Neuronal stem cell (in vitro differentiated cells): ENCODE data around the gene SYT8.

Experiments used
- DNase-seq: peaks from one replicate; pipeline ENCODE4 v3.0.0-alpha.2; 2013; ENCODE audit warnings: low spot score
- H2AFZ ChIP-seq: one replicate; pipeline ENCODE4 v1.6.1; 2013; ENCODE audit warnings: mild to moderate bottlenecking, low read length, inconsistent platforms
- H2AK5ac ChIP-seq: 2 replicates; pipeline ENCODE4 v1.6.1; 2013; ENCODE audit warnings: low read depth, mild to moderate bottlenecking, inconsistent platforms, low read length, moderate library complexity, mixed read lengths
- H2BK120ac ChIP-seq: 2 replicates; pipeline ENCODE4 v1.6.1; 2013; ENCODE audit warnings: low read depth, mild to moderate bottlenecking, inconsistent platforms, low read length, moderate library complexity, mixed read lengths
- H2BK12ac ChIP-seq: one replicate; pipeline ENCODE4 v1.6.1; 2013; ENCODE audit warnings: low read length, inconsistent platforms
- H2BK15ac ChIP-seq: 2 replicates; pipeline ENCODE4 v1.6.1; 2013; ENCODE audit warnings: mild to moderate bottlenecking, low read length, inconsistent platforms, mixed read lengths
- H2BK5ac ChIP-seq: one replicate; pipeline ENCODE4 v1.6.1; 2013; ENCODE audit warnings: inconsistent platforms, mild to moderate bottlenecking, low read length, moderate library complexity
- H3K14ac ChIP-seq: one replicate; pipeline ENCODE4 v1.6.1; 2013; ENCODE audit warnings: low read length, inconsistent platforms
- H3K18ac ChIP-seq: 2 replicates; pipeline ENCODE4 v1.6.1; 2013; ENCODE audit warnings: low read length, inconsistent platforms
- H3K23ac ChIP-seq: 2 replicates; pipeline ENCODE4 v1.6.1; 2013; ENCODE audit warnings: low read depth, mild to moderate bottlenecking, mixed read lengths, low read length, inconsistent platforms; ENCODE audit not compliant: poor library complexity
- H3K27ac ChIP-seq: replicated peaks from 3 replicates; pipeline ENCODE4 v1.5.1; 2013; ENCODE audit warnings: low read length, inconsistent platforms
- H3K27me3 ChIP-seq, 3 experiments: 2 replicates each; pipeline ENCODE4 v1.6.1; 2013; ENCODE audit warnings: low read length in 3 of 3, mild to moderate bottlenecking in 2 of 3, inconsistent platforms in 1 of 3, low read depth in 1 of 3, mixed read lengths in 1 of 3, moderate library complexity in 1 of 3; ENCODE audit not compliant: control insufficient read depth in 3 of 3, insufficient read depth in 3 of 3
- H3K36me3 ChIP-seq, 2 donors: replicated peaks in 1 of 2; 2 replicates each; pipeline ENCODE4 v1.6.1; 2013; ENCODE audit warnings: low read length in 2 of 2; ENCODE audit not compliant: control insufficient read depth in 2 of 2, insufficient read depth in 2 of 2
- H3K4ac ChIP-seq: 2 replicates; pipeline ENCODE4 v1.6.1; 2013; ENCODE audit warnings: inconsistent platforms, mild to moderate bottlenecking, low read length, moderate library complexity
- H3K4me1 ChIP-seq, 2 donors: 1 replicate in 1 of 2; 2 replicates in 1 of 2; pipeline ENCODE4 v1.6.1; 2013; ENCODE audit warnings: low read length in 2 of 2, low read depth in 1 of 2; ENCODE audit not compliant: control insufficient read depth in 2 of 2, insufficient read depth in 1 of 2
- H3K4me2 ChIP-seq: one replicate; pipeline ENCODE4 v1.6.1; 2013; ENCODE audit warnings: mild to moderate bottlenecking, low read length, inconsistent platforms; ENCODE audit not compliant: insufficient read depth, poor library complexity, severe bottlenecking
- H3K4me3 ChIP-seq, 2 donors: 2 replicates each; pipeline ENCODE4 v1.5.1; 2013; ENCODE audit warnings: low read length in 2 of 2, mild to moderate bottlenecking in 2 of 2, inconsistent platforms in 1 of 2, moderate library complexity in 1 of 2
- H3K79me1 ChIP-seq: one replicate; pipeline ENCODE4 v1.6.1; 2013; ENCODE audit warnings: low read depth, mild to moderate bottlenecking, inconsistent platforms, low read length, moderate library complexity
- H3K9ac ChIP-seq: one replicate; pipeline ENCODE4 v1.6.1; 2013; ENCODE audit warnings: mild to moderate bottlenecking, low read depth, low read length, inconsistent platforms; ENCODE audit not compliant: poor library complexity
- H3K9me3 ChIP-seq, 2 donors: replicated peaks in 1 of 2; 2 replicates each; pipeline versions ENCODE3 to v1.6.1; 2013; ENCODE audit warnings: low read length in 2 of 2, mild to moderate bottlenecking in 2 of 2, inconsistent platforms in 1 of 2, low read depth in 1 of 2, mixed read lengths in 1 of 2, moderate library complexity in 1 of 2; ENCODE audit not compliant: control insufficient read depth in 2 of 2, insufficient read depth in 1 of 2
- H4K8ac ChIP-seq: one replicate; pipeline ENCODE4 v1.6.1; 2013; ENCODE audit warnings: low read depth, mild to moderate bottlenecking, inconsistent platforms, low read length, moderate library complexity
- H4K91ac ChIP-seq: one replicate; pipeline ENCODE4 v1.6.1; 2013; ENCODE audit warnings: low read length, low read depth, mild to moderate bottlenecking, inconsistent platforms; ENCODE audit not compliant: poor library complexity
- WGBS, 2 donors: extraction: QIAGEN DNeasy Blood & Tissue Kit; methylation state at CpG; one replicate each; pipeline ENCODE4 v1.1.7; 2013; ENCODE audit warnings: missing lambda C conversion rate in 2 of 2, mixed read lengths in 1 of 2; ENCODE audit not compliant: insufficient read length in 2 of 2, insufficient replicate concordance in 1 of 2; ENCODE audit errors: extremely low coverage in 2 of 2; 5-methylcytosine and 5-hydroxymethylcytosine counted together

SYT8 gene

GRCh38 chr11:1859004-1859403 lies 24.2 kb downstream of the SYT8 start:
- Histone ChIP-seq H3K23ac (peak overlapping the region; percentile 77), H3K4me1 (peaks cover 8 to 12% of the 10 kb centered on the region in 2 donors), H3K4ac (no peak overlapping the region), H2AK5ac (peak overlapping the region; percentile 15), H3K36me3 (no peaks in the 10 kb centered on the region), H3K14ac (peak overlapping the region; percentile 43), H3K4me3 (no peak overlapping the region), H3K9ac (peak overlapping the region; percentile 34), H2BK120ac (no peak overlapping the region), H3K4me2 (no peak overlapping the region), H3K9me3 (no peaks in the 10 kb centered on the region), H2BK12ac (peak overlapping the region; percentile 82), H4K91ac (peak overlapping the region; percentile 17), H3K79me1 (peaks cover 1% of the 10 kb centered on the region), H2AFZ (no peak overlapping the region), H3K18ac (peak overlapping the region; percentile 11), H2BK15ac (peak overlapping the region; percentile 90), H3K27me3 (peaks cover 0 to 7% (median 0%) of the 10 kb centered on the region in 3 experiments), H3K27ac (no peak overlapping the region), H4K8ac (no peak overlapping the region), H2BK5ac (peak overlapping the region; percentile 44)
- no CpG with 5 or more reads among the region's 4 CpGs for WGBS, 2 donors
- no peak for DNase-seq

GRCh38 chr11:1860108-1860507 lies 25.3 kb downstream of the SYT8 start:
- H2BK15ac ChIP-seq, result no peak overlapping the region
- H2BK5ac ChIP-seq, result no peak overlapping the region
- no peak for DNase-seq
- no peak overlapping the region for H2AFZ ChIP-seq
- H3K4me1 ChIP-seq, result peaks cover 19 to 22% of the 10 kb centered on the region in 2 donors
- no peak overlapping the region for H3K4ac ChIP-seq
- no peak overlapping the region for H2AK5ac ChIP-seq
- H3K4me3 ChIP-seq, result no peak overlapping the region
- no peak overlapping the region for H3K9ac ChIP-seq
- H3K79me1 ChIP-seq, result peaks cover 1% of the 10 kb centered on the region
- H3K9me3 ChIP-seq, result no peaks in the 10 kb centered on the region
- WGBS, 2 donors, result no CpG with 5 or more reads among the region's 1 CpG
- no peak overlapping the region for H4K91ac ChIP-seq
- no peak overlapping the region for H4K8ac ChIP-seq
- H3K4me2 ChIP-seq, result no peak overlapping the region
- no peak overlapping the region for H3K18ac ChIP-seq
- H3K36me3 ChIP-seq, result no peaks in the 10 kb centered on the region
- no peak overlapping the region for H3K14ac ChIP-seq
- H3K23ac ChIP-seq, result no peak overlapping the region
- H2BK120ac ChIP-seq, result no peak overlapping the region
- peaks cover 0 to 3% (median 0%) of the 10 kb centered on the region in 3 experiments for H3K27me3 ChIP-seq
- no peak overlapping the region for H2BK12ac ChIP-seq
- H3K27ac ChIP-seq, result no peak overlapping the region

DNA sequence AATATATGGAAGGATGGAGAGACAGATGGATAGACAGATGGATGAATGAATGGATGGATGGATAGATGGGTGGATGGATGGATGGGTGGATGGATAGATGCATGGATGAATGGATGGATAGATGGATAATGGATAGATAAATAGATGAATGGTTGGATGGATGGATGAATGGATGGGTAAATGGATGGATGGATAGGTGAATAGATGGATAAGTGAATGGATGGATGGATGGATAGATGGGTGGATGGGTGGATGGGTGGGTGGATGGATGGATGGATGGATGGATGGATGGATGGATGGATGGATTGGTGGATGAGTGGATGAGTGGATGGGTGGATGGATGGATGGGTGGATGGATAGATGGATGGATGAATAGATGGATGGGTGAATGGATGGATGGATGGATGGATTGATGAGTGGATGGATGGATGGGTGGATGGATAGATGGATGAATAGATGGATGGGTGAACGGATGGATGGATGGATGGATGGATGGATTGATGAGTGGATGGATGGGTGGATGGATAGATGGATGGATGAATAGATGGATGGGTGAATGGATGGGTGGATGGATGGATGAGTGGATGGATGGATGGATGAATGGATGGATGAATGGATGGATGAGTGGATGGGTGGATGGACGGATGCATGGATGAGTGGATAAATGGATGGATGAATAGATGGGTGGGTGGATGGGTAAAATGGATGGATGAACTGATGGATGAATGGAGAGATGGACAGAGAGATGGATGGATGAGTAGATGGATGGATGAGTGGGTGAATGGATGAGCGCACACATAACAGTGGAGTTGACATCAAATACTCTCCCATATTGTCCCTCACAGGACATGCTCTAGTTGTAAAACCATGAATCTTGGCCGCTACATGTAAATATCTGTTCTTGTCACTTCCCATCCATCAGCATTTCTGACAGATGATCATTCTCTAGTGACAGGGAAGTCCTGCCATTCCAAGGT lies 26.9 kb downstream of the SYT8 start:
- Histone ChIP-seq H3K9me3 (no peaks in the 10 kb centered on the region), H3K14ac (no peak overlapping the region), H3K23ac (no peak overlapping the region), H2BK120ac (no peak overlapping the region), H2BK5ac (no peak overlapping the region), H3K4ac (no peak overlapping the region), H3K27me3 (no peaks in the 10 kb centered on the region), H2BK12ac (no peak overlapping the region), H2BK15ac (no peak overlapping the region), H3K36me3 (no peaks in the 10 kb centered on the region), H3K18ac (no peak overlapping the region), H3K4me3 (no peak overlapping the region), H3K9ac (no peak overlapping the region), H3K27ac (no peak overlapping the region), H4K91ac (no peak overlapping the region), H2AFZ (no peak overlapping the region), H3K79me1 (peaks cover 1% of the 10 kb centered on the region), H4K8ac (no peak overlapping the region), H3K4me2 (no peak overlapping the region), H3K4me1 (peaks cover 24 to 26% of the 10 kb centered on the region in 2 donors), H2AK5ac (no peak overlapping the region)
- no peak for DNase-seq
- WGBS, 2 donors, result 100% methylated on average over 1 of the region's 4 CpGs; no CpG with 5 or more reads in 1 of the 2 donors
